ENCODE data around the gene ENO2.

DNA sequence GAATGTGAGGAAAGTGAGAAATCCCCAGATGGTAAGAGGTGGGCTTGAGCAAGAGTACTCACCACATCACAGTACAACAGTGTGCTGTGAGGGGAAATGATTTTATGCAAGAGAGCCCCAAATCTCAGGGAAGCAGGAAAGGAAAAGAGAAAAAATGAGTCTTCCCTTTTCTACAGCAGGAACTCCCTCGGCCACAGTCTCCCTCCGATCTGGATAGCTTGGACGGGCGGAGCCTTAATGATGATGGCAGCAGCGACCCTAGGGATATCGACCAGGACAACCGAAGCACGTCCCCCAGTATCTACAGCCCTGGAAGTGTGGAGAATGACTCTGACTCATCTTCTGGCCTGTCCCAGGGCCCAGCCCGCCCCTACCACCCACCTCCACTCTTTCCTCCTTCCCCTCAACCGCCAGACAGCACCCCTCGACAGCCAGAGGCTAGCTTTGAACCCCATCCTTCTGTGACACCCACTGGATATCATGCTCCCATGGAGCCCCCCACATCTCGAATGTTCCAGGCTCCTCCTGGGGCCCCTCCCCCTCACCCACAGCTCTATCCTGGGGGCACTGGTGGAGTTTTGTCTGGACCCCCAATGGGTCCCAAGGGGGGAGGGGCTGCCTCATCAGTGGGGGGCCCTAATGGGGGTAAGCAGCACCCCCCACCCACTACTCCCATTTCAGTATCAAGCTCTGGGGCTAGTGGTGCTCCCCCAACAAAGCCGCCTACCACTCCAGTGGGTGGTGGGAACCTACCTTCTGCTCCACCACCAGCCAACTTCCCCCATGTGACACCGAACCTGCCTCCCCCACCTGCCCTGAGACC, 21.2 kb downstream of the ENO2 start:
- no peak for TF ChIP-seq POLR2A (IDR thresholded peaks at IDR 0.05)
- TF ChIP-seq, protein P1, sequence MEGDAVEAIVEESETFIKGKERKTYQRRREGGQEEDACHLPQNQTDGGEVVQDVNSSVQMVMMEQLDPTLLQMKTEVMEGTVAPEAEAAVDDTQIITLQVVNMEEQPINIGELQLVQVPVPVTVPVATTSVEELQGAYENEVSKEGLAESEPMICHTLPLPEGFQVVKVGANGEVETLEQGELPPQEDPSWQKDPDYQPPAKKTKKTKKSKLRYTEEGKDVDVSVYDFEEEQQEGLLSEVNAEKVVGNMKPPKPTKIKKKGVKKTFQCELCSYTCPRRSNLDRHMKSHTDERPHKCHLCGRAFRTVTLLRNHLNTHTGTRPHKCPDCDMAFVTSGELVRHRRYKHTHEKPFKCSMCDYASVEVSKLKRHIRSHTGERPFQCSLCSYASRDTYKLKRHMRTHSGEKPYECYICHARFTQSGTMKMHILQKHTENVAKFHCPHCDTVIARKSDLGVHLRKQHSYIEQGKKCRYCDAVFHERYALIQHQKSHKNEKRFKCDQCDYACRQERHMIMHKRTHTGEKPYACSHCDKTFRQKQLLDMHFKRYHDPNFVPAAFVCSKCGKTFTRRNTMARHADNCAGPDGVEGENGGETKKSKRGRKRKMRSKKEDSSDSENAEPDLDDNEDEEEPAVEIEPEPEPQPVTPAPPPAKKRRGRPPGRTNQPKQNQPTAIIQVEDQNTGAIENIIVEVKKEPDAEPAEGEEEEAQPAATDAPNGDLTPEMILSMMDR (IDR thresholded peaks at IDR 0.05): no peak

Data from esophagus squamous epithelium (tissue), 4 donors.